Renal pelvis (tissue), 4 donors: ENCODE data around the gene PIM3. TPM values are rescaled to one million over a fixed set of nuclear protein-coding genes. Genes with fewer than 3 reads are reported as not detected.

Experiments used
- DNase-seq: peaks from one replicate; pipeline ENCODE4 v3.0.0-alpha.2; 2013
- polyA plus RNA-seq, 3 donors: library from polyadenylated mRNA; unstranded; fragments of 120-200 nt; gene quantifications; one replicate each; pipeline ENCODE4 v1.2.1, GENCODE V29; 2013; ENCODE audit not compliant: insufficient read length in 3 of 3

Gene PIM3
- polyA plus RNA-seq, 3 donors: 17.5 to 25.0 (median 22.2) TPM

GRCh38 chr22:49965091-49966040, 4.8 kb downstream of the PIM3 start:
- no peak for DNase-seq

- no peak for DNase-seq
These were observed 5.6 kb downstream of the PIM3 start for GRCh38 chr22:49966041-49966773.

GRCh38 chr22:49966774-49967705, 6.5 kb downstream of the PIM3 start:
- DNase-seq: no peak

DNA sequence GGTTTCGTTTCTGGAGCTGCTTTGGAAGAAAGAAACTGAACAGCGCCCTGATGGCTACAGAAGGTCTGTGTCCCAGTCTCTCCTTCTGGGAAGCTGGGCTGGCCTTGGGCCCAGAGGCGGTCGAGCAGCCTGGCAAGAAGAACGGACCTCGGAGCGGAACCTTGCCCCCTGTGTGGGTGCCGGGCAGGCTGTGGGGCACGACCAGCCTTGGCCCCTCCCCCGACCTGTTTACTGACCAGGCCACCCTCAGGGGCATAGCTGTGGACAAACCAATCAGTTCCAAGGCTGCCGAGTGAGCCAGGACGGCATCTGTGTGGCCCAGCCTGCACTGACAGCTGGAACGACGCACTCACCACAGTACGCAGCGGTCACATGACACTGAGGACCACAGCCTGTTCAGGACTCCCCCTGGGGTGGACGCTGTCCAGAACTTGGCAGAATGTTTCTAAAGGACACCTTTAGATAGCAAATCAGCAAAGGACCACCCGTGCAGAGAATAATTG, 7.2 kb downstream of the PIM3 start:
- DNase-seq: no peak

DNA sequence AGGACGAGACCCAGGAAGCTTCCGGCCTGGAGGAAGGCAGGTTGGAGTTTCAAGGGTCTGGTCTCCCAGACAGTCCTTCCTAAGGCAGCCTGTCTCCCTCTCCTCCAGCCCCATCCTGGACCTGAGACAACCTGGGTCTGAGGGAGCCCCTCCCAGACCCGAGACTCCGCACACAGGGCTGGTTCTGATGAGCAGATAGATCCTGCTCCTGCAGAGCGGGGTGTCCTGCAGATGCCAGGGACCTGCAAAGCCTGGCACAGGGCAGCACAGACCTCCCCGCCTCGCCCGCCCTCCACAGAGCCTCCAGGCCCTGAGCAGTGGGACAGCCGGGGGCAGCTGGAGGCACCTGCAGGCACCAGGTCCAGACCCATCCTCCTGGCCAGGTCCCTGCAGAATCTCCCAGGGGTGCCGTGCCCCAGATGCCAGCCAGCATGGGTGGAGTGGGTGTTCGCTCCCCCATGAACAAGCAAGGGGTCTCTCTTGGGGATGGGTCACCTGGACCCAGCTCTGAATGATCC, 7.8 kb downstream of the PIM3 start:
- no peak for DNase-seq

DNA sequence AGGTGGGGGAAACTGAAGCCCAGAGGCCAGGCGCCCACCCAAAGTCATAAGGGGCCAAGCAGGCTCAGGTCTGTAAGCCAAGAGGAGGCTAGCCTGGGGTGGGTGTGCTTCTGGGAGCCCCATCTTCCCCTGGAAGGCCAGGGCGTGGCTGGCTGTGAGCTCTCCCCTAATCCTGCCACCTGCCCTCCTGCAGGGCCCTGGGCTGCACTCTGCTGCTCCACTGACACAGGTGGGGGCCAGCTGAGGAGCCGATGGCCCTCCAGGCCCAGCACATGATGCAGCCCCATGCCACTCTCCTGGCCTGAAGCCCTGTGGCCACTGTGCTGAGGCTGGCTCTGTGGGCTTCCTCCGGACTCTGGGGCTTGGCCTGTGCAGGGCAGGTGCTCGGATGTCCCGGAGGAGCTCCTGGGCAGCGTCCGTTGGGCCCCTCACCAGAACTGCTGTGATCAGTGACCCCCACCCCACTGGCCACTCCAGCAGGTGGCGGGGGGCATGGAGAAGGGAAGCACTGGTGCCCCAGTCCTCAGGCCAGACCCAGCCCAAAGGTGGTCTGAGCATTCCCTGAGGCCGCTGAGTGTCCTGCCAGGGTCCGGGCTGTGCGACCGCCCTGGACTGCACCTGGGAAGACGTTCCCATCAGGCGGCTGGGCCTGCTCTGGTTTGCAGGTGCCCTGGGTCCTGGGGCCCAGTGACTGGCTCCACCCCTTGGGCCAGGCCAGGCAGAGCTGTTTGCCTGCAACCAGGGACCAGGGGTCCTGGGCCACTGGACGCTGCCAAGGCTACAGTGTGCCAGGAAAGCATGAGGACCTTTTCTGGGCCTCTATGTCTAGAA, 8.5 kb downstream of the PIM3 start:
- no peak for DNase-seq

- DNase-seq: no peak
These were observed 9.4 kb downstream of the PIM3 start for GRCh38 chr22:49969751-49970527.

- DNase-seq: peak; percentile 90
These were observed 10.1 kb downstream of the PIM3 start for GRCh38 chr22:49970528-49971231.

DNA sequence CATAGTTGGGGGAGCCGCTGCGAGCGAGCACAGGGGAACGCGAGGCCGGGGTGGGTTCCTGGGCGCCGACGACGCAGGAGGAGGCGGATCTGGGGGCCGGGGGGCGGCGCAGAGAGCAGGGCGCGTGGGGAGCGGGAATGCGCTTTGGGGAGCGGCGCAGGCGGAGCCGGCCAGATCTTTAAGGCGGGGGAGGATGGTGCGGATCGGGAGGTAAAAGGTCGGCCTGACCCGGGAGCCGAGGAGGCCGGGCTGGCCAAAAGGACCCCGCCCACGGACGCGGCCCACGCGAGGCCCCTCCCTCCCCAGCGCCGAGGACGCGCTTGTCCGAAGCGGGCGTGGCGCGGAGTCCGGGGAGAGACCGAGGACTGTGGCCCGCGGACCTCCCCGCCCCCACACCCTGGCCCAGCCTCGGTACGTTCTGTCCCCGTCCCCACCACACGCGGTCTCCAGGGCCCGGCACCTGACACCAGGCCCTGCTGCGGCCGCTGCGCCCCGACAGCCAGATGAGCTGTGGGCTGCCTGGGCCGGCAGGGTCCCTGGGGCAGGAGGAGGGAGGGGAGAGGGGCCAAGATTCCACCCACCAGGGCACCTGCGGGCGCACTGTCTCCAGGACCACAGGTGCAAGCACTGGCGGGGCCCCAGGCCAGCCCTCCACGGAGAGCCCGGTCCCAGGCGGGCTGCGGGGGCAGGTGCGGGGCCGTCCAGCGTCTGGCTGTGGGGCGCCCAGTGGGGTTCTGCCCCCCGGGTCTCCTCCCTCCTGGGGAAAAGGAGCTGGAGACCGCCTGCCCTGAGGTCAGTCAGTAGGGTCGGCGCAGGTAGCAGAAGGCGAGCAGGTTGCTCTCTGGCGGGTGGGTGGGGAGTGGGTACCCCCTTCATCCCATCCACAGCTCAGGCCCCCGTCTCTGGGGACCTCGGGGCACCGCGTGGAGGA, 10.9 kb downstream of the PIM3 start:
- DNase-seq: no peak

DNA sequence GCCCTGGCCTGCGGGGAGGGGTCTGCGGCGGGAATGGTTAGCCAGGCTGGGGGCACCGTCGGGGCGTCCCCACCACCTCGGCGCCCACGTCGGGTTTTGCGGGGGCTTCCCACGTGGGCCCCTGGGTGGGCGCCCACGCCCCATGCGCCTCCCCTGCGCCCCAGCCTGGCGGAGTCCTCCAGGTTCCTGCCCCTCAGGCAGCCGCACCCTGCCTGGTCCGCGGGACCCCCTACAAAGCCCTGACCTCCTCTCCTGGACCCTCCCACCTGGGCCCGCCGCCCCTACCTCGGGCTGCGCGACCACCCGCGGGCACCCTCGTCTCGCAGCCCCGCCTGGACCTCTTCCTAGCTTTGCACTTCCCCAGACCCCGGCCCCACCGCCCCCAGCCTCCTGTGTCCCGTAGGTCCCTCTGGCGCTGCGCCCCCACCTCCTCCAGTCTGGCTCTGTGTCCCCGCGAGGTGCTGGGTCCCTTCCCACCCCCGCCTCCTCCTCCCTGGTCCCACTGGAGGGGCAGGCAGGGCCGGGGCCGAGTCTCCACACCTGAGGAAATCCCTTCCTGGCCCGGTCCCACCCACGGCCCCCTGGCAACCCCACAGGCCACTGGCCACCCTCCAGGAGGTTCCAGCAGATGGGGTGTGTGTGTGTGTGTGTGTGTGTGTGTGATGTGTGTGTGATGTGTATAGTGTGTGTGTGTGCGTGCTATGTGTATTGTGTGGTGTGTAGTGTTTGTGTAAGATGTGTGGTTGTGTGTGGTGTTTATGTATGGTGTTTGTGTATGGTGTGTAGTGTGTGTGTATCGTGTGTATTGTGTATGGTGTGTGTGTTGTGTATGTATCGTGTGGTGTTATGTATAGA, 11.8 kb downstream of the PIM3 start:
- no peak for DNase-seq

GRCh38 chr22:49973018-49973961, 12.7 kb downstream of the PIM3 start:
- no peak for DNase-seq

DNA sequence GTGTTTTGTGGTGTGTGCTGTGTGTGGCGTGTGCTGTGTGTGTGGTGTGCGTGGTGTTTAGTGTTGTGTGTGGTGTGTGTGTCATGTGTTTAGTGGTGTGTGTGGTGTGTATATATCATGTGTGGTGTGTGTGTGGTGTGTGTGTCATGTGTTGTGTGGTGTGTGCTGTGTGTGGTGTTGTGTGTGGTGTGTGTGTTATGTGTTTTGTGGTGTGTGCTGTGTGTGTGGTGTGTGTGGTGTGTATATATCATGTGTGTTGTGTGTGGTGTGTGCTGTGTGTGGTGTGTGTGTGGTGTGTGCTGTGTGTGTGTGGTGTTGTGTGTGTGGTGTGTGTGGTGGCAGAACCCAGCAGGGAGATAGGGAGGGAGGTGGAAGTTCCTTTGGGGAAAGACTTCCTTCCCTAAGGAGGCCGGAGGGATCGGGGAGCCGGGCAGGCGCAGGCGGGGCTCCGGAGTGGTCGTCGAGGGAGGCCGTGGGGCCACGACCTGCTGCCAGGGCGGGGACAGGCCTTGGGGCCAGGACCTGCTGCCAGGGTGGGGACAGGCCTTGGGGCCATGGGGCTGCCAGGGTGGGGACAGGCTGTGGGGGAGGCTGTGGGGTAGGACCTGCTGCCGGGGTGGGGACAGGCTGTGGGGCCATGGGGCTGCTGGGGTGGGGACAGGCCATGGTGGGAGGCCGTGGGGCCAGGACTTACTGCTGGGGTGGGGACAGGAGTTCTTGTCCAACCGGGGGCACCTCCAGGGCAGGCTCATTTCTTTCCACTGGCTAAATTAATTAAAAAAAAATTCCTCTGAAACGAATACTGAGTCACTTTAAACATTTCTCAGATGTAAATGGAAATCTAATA, 15.2 kb downstream of the PIM3 start:
- no peak for DNase-seq

- DNase-seq: no peak
These were observed 16.0 kb downstream of the PIM3 start for GRCh38 chr22:49976439-49977175.

GRCh38 chr22:49977578-49977977, 17.0 kb downstream of the PIM3 start:
- no peak for DNase-seq
